NCI-H2227 (cell line): ENCODE data around the gene TSPAN7.

Experiments
- DNase-seq: peaks from one replicate; lab custom pipeline; 2025; ENCODE audit not compliant: unreplicated experiment; lab: John Stamatoyannopoulos, UW

Gene TSPAN7

DNA sequence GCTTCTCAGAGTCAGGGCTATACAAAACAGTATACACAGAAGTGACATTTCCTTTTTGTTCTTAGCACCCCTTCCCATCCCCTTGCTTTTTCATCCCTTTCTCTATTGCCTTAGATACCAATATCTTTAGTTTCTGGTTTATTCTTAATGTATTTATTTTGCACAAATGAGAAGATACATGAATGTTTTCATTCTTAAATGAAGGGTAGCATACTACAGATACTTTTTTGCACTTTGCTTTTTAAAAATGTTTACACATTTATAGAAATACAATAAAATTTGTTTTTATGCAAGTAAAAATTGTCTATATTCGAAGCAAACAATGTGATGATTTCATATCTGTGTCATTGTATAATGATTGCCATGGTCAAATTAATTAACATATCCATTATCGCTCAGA lies 33.1 kb downstream of the TSPAN7 start:
- DNase-seq, result no peak

DNA sequence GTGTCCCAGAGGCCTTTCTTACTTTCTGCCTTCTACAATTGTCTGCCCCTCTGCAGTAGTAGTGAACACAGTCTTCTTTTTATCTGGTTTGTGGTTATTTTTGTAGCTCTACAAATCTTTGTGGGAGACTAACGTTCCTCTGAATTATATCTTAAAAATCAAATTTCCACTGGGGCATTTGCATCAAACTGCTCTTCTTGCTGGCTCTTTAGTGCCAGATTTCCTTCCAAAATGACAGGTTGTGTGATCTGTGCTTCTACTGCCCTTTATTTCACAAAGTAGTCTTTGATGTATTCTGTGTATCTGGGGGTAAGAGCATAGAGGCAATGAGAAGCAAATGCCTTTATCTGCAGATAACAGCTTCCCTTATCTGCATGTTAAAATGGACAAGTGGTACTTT lies 34.5 kb downstream of the TSPAN7 start:
- no peak for DNase-seq

DNA sequence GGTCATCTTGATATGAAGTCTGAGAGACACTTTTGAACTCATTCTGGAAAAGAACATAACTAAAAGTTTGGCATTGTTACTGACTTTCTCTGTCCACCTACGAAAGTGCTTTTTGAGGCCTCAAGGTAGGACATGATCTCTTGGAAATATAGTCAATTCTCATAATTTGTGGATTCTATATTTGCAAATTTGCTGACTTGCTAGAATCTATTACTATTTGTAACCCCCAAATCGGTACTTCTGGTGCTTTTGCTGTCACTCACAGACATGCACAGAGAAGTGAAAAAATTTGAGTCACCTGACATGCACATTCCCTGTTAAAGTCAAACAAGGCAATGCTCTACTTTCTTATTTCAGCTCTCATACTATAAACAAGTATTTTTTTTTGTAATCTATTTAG lies 35.6 kb downstream of the TSPAN7 start:
- DNase-seq, result no peak

DNA sequence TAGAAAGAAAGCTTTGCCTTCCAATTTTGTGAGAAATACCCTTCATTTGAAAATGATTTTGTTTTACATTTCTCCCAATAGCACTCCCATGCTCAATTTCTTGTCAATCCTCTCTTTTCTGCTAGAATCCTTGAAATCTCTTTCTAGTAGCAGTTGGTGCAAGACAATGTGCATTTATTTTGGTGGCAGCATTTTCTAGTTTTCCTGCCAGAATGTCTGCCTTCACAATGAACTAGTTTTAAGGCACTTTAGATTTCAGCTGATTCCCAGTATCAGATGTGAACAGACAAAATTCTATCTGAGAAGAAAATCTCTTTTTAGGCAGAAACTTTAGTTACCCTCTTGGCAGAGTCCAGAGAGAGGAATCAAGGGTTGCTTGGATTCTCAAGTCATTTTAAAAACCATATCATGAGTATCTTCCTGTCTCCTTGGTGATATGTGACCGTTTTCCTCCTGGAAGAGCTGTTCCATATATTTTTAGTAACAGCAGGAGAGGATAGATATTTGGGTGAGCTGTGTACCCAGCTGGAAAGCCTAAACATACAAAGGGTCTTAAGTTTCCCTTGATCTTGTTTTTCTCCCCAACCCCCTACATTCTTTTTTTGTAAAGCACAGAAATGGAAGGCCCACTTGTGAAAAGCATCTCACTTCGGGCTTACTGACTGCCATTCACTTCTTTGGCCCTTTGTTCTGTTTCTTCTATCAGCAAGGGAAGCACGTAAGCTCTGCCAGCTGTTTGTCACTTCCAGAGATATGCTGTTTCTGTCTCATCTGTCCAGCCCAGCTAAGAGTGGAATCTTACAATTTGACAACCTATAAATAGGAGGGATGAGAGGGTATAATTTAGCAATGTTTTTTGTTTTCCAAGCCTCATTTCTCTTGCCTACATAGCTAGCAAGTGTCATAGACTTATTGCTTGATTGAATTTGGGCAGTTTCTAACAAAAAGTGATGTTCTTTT lies 38.7 kb downstream of the TSPAN7 start:
- DNase-seq, result no peak

DNA sequence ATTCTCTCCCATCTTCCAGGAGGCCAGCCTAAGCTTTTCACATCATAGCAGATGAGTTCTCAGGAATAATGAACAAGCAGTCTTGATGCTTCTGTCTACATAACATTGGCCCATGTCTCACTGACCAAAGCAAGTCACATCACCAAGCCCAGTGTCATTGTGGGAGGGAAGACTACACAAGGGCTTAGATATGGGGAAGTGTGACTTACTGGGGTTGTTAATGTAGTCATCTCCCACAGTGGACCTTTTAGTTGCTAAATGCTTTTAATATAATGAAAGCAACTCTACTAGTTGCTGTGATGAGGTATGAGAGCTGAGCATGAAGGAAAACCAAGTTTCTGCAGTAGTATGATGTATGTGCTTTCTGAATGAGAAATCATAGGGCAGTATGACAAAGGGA lies 40.5 kb downstream of the TSPAN7 start:
- no peak for DNase-seq

DNA sequence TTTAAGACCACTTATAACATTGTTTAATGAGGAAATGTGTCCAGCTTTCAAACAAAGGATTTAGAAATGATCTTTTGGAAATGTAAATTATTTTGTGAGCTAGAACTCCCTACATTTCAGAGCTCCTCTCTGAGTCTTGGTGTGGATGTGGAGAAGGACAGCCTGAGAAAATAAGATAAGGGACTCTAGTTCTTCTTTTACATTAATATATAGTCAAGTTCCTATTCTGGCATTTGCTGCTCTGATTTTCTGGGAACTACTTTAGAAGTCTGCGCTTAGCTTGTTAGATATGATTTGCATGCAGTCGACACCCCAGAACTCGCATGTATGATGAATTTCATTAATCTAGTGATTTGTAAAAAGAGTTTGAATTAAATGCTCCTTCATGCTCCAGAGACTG lies 45.5 kb downstream of the TSPAN7 start:
- DNase-seq, result no peak

DNA sequence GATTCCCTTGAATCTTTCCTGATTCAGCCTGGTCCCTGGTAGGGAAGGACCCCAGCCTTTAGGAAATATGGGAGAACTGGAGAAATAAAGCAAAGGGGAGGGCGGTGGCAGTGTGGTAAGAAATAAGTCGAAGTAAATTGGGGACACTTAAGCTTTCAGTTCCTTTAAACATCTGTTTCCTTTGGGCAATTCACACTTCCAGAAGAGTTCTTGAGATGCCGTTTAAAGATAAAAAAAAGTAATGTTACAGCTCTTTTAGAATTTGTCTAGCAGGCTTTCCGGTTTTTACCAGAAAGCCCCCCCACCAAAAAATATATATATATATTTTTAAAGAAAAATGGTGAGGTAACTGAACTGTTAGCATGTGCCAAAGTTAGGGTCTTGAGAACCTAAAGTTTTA lies 46.6 kb downstream of the TSPAN7 start:
- DNase-seq, result no peak

DNA sequence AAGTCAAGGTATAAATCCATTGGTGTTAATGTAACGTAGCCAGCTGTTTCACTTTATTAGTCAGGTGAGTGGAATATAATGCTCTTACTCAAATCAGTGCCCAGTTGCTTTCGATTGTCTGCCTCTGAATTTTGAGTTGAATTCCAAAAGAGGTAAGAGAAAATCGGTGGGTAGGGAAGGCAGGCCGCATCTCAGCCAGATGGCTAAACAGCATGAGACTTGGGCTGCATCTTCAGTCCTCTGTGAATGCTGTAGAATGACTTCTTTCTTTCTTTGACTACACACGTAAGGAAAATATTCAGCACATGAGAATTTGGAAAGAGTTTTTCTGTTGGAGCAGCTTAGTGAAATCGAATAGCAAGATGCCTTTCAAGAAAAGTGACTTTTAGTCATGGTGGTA lies 49.5 kb downstream of the TSPAN7 start:
- DNase-seq, result no peak

DNA sequence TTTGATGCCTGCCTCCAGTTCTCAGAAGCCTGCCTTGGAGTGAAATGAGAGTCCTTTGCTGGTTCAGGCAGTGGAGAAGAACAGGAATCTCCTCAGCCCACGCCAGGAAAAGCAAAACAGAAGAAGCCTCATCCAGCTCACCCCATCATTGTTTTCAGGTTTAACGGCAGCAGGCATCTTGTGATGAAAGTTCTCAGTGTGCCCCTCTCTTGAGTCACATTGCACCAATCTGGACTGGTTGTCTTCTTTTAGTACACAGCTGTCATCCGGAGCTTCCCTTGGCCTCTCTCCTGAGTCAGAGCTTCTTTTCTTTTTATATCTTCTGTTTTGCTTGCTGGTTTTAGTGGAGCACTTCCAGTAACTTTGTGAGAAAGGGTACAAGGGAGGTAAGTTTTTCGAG lies 50.9 kb downstream of the TSPAN7 start:
- no peak for DNase-seq

DNA sequence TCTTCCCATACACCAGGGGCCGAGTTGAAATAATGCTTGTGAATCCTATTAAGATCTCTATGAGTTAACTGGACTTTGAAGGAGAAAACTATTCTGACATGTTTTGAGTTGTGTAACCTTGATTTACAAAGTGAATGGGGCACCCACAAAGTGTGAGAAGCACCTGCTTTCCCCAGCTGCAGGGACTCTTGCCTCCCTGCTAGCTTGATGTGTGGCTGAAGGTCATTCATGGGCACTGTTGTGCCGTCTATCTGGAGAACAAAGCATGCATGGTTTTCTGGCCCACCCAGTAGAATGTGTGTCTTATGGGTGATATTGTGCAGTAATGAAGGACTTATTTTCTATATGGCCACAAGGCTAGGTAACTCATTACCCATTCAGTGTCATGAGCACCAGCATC lies 53.1 kb downstream of the TSPAN7 start:
- no peak for DNase-seq

DNA sequence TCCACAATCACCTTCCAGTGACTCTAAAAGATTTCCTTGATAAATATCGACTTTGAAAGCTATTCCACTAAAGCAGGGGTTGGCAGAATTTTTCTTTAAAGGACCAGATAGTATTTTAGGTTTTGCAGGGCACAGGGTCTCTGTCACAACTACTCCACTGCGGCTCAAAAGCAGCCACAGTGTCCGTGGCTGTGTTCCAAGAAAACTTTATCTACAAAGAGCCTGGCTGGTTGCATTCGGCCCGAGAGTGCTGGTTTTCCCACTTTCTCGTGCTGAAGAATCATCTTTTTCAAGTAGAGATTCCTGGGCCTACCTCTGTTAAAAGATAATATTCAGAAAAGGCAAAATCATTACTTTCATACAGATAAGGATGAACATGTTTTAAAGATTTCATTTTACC lies 55.6 kb downstream of the TSPAN7 start:
- DNase-seq, result no peak

DNA sequence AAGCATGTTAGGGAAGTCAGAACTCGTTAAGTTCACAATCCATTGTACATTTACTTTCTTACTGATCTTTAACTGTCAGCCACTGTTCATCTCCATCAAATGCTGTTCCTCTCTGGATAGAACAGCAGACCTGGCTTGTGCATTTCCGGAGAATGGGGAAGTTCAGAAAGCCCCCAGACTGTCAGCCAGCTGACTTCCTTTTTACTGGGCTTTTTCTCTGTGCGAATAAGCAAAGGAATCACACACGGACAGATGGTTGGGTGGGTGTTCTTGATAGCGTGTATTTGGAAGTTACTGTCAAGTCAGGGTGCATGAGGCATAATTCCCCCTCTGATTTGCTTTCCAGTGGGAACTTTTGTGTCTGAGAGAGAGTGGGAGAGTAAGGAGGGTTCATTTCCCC lies 56.8 kb downstream of the TSPAN7 start:
- no peak for DNase-seq

DNA sequence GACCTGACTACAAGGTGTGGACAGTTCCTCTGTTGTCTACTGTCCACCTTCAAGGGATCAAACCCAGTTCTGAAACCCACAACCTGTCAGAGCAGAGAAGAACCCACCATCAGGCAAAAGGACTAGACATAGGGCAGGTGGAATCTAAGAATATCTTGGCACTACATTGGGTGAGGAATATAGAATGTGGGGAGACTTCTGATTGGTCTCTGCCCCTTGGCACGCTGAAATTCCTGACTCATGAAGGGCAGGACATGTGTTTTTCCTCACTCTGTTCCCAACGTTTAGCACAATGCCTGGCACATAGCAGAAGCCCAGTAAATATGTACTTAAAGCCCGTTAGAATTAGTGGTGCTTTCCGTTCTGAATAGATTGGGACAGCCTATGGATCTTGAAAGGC lies 59.3 kb downstream of the TSPAN7 start:
- DNase-seq, result no peak

DNA sequence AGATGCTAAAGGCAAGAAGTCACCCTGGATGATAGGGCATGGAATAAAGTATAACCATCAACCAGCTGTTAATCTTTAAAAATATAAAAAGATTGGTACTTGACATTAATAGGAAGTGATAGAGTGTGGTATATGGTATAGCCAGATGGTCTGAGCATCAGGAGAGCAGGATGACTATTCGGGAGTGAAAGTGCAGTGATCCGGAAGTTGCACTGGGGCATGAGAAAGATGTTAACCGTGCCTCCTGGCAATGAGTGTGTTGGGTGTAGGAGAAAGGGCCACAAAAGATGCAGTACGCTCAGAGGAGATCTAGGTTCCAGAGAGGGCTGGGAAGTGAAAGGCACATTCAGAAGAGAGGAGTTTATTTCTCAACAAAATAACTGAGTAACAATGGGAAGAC lies 65.0 kb downstream of the TSPAN7 start:
- no peak for DNase-seq

DNA sequence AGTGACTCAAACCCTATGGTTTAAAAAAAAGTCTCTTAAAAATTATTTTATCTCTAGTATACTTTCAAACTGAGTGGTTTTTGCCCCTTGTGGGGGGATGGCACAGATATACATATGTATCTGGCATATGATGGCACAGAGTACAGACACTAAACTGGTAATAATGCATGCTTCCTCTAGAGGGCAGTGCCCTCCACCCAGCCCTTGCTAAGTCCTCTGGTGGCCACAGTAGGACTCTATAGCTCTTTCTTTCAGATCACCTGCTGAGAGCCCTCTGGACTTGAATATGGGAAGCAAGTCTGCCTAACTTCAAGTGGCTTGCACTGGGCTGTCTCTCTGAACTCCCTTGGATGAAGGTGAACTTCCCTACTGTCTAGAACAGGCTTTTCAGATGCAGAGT lies 66.3 kb downstream of the TSPAN7 start:
- peak; percentile 8 for DNase-seq

DNA sequence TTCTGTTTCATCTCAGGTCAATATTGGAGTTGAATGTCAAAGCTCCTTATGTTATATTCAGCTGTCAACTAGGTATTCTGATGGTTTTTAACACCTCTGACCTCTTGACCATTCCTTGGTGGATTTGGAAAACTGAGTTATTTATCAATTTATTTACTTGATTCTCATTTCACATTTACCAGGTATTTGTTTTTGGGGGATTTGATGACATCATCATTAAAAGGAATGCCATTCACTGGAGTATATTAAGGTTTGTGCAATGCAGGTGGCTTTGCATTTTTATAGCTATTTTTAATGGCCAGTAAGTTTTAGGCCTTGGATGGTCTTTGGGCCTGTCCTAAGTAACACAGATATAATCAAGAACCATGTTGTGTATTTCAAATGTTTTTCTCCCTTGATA lies 67.2 kb downstream of the TSPAN7 start:
- DNase-seq, result no peak

DNA sequence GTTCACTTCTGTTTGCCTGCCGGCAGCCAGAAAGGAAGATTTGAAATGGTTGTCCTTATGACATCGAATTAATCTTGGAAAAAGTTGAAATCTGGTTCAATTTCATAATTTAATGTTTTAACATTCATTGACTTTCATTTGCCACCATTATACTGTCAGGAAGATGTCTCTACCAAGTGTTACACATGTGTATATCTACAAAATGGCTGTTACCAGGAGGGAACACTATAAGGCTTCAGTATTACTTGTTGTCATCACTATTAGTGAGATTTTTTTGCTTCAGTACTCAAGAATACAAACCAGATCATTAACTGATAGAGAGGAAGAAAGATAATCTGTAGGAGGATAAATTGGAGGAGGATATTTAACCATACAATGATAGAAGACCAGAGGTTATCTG lies 71.2 kb downstream of the TSPAN7 start:
- DNase-seq, result no peak

DNA sequence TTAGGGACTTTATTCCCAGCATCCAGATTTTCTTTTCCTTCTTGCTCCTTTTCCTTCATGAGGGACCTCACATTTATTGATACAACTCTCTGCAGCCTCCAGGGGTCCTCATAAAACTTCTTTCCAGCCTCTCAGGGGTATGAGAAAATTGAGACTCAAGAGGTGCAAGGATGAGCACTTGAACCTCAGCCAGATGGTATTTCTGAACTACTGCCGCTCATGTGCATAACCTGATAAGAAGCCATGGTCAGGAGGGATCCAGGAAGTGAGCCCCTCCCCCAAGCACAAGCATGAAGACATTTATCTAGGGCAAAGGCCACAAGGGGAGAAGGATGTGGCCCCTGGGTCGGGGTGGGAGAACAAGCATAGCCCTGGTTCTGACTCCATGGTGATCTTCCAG lies 73.3 kb downstream of the TSPAN7 start:
- no peak for DNase-seq

DNA sequence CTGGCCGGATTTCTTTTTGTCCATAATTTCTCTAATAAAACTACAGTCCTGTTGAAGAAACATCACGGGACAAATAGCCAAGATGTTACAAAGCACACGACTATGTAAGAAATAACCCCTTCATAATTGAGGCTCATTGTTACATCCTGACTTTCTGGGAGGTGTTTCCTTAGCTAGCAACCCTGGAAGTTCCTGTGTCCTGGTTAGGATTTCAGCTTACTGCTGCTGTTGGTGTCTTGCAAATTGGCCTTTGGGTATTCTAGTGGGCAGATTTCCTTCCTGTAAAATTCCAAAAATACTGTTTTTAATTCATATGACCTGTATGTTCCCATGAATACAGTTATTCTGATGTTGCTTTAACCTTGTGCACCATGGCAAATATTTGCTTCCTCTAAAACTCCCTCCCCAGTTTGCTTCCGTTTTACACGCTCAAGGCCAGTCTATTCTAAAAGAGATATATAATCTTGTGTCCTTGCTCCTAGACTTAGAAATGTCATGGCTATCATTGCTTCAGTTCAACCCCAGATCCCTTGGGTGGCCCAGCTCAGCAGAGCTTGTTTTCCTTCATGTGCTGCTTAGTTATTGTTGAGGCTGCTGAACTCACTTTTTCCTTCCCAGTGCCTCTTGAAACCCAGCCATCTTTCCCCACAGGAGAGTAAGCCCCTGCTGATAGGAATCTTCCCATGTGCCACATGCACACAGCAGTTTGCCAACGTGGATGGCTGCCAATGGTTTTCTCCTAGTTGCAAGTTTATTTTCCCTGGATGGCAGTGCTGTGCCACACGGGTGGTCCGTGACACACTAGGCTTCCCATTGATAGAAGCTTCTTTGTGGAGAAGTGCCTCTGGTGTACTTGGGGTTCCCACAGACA lies 75.8 kb downstream of the TSPAN7 start:
- no peak for DNase-seq

DNA sequence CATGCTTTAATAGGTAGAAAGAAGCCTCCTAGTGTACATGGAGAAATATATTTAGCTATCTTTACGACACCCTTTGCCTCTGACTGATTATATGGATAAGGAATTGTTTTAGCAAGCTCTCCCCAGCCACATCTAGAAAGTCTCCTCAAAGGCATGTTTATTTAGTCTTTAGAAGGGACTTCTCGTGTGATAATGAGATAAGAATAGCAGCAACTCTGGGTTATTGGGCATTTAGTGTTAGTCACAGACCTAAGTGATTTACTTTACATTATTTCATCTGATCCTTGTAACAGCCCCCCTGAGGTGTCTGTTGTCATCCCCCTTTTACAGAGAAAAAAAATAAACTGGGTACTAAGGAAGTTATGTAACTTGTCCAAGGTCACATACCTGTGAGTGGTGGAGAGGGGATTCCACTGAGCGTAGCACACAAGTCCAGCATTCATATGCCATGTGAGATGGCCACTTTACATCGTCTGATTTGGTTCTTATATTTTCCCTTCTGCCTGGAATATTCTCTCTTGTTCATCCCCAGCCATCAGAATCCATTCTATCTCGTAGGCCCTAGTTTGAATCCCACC lies 77.7 kb downstream of the TSPAN7 start:
- DNase-seq, result no peak

DNA sequence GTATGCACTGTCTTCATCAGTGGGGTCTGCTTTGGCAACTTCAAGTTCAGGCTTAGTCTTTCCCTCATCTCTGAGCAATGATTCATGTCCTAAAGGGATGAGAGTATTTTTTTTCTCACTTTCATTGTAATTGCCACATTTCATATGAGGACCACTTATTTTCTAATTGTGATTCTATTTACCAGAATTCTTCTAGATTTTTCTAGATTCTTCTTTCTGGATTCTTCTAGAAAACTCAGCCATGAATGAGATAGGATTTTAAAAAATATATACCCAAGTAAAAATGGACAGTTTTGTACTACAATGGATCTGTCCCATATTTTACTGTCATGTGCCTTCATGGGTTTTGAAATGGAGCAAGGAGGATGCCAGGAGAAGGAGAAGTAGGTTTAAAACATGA lies 78.4 kb downstream of the TSPAN7 start:
- no peak for DNase-seq

DNA sequence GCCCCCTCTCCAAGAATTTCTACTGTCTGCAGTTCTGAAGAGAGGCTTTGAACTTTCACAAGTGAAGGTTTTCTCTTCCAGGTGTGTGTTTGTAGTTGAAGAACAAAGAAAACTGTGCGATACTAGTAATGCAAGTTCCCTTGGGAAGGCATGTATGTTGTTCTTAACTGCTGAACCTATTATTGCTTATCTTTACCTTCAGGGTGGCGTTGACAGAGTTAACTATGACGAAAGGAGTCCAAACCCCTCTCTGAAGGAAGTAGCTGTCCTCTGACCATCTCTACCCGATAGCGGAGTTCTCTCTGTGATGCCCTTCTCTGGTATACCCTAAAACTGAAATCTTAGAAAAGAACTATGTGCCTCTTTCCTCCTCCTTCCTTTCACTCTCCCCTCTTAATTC lies 79.9 kb downstream of the TSPAN7 start:
- DNase-seq, result no peak
